Endothelial cell of umbilical vein (primary cell): ENCODE measurements around the gene SEMA3E. TPM values are rescaled to one million over a fixed set of nuclear protein-coding genes. Genes with fewer than 3 reads are reported as not detected.
"Not testable (repeated sequence)": the region's sequence is repeated elsewhere in the genome, so short reads cannot be mapped to it uniquely, and the experiment has no call there.

ENCODE experiments used
- BruUV-seq: library from RNA; stranded (reverse); fragments of 400-500 nt; replicated peaks from 2 replicates; lab custom pipeline; 2021; lab: Mats Ljungman, UMichigan
- CTCF ChIA-PET: fragments of 300-600, 350-600 bp; sonication (Branson Sonifier 250); formaldehyde crosslinking; loops from one replicate; lab custom pipeline; 2021; ENCODE audit warnings: antibody characterized with exemption, inconsistent platforms; lab: Charles Lee
- POLR2A ChIA-PET: fragments of 300-600, 350-600 bp; sonication (Branson Sonifier 250); formaldehyde crosslinking; loops from one replicate; lab custom pipeline; 2021; ENCODE audit warnings: antibody characterized with exemption, inconsistent platforms; lab: Charles Lee
- DNase-seq: peaks from one replicate; pipeline ENCODE4 v3.0.0-alpha.2; 2011; ENCODE audit warnings: low read depth, low spot score
- FAIRE-seq: peaks from 2 replicates; lab custom pipeline; 2011; peaks lifted over from hg19 to GRCh38; lab: Jason Lieb, UNC
- H2AFZ ChIP-seq: 2 replicates; pipeline ENCODE4 v1.6.0; 2012; ENCODE audit warnings: low read depth, low read length, control low read depth, inconsistent platforms
- H3K27ac ChIP-seq: 2 replicates; pipeline ENCODE4 v1.5.1; 2011; ENCODE audit warnings: low read depth, mild to moderate bottlenecking, control low read depth, low read length, moderate library complexity; ENCODE audit not compliant: insufficient read depth
- H3K27me3 ChIP-seq, 2 experiments: 2 replicates each; pipeline versions ENCODE4 v1.6.0 to v1.6.1; 2011; ENCODE audit warnings: low read length in 2 of 2, mixed read lengths in 1 of 2; ENCODE audit not compliant: control insufficient read depth in 2 of 2, insufficient read depth in 2 of 2
- H3K36me3 ChIP-seq, 2 experiments: 2 replicates in 1 of 2; 3 replicates in 1 of 2; pipeline ENCODE4 v1.5.1; 2011; ENCODE audit warnings: low read length in 2 of 2, mild to moderate bottlenecking in 1 of 2, moderate library complexity in 1 of 2; ENCODE audit not compliant: control insufficient read depth in 2 of 2, insufficient read depth in 2 of 2; ENCODE audit errors: extremely low read depth in 1 of 2
- H3K4me1 ChIP-seq: 3 replicates; pipeline ENCODE4 v1.5.1; 2011; ENCODE audit warnings: mild to moderate bottlenecking, low read length; ENCODE audit not compliant: control insufficient read depth, insufficient read depth; ENCODE audit errors: extremely low read depth
- H3K4me2 ChIP-seq: 2 replicates; pipeline ENCODE4 v1.6.1; 2011; ENCODE audit warnings: low read length, control low read depth, mixed read lengths; ENCODE audit not compliant: insufficient read depth
- H3K4me3 ChIP-seq, 3 experiments: fragments of 200-600 bp in 1 of 3; sonication (generic), shearing (Covaris generic) in 1 of 3; replicated peaks in 1 of 3; 2 replicates each; pipeline ENCODE4 v1.5.1; 2011 to 2016; ENCODE audit warnings: control low read depth in 3 of 3, low read length in 3 of 3, mild to moderate bottlenecking in 2 of 3, inconsistent platforms in 1 of 3, low read depth in 1 of 3, moderate library complexity in 1 of 3; ENCODE audit not compliant: insufficient read depth in 1 of 3
- H3K79me2 ChIP-seq: 2 replicates; pipeline ENCODE4 v1.6.0; 2012; ENCODE audit warnings: low read length, inconsistent platforms; ENCODE audit not compliant: control insufficient read depth, insufficient read depth
- H3K9ac ChIP-seq: replicated peaks from 2 replicates; pipeline ENCODE3; 2011; ENCODE audit warnings: low read length, control low read depth; ENCODE audit not compliant: insufficient read depth; ENCODE audit errors: extremely low read depth
- H3K9me1 ChIP-seq: replicated peaks from 3 replicates; pipeline ENCODE4 v1.6.0; 2011; ENCODE audit warnings: mild to moderate bottlenecking, low read length; ENCODE audit not compliant: control insufficient read depth, insufficient read depth; ENCODE audit errors: extremely low read depth
- H3K9me3 ChIP-seq: replicated peaks from 2 replicates; pipeline ENCODE4 v1.5.1; 2012; ENCODE audit warnings: low read length, inconsistent platforms; ENCODE audit not compliant: control insufficient read depth, insufficient read depth
- H4K20me1 ChIP-seq: replicated peaks from 2 replicates; pipeline ENCODE3; 2011; ENCODE audit warnings: mild to moderate bottlenecking, low read length; ENCODE audit not compliant: control insufficient read depth, insufficient read depth; ENCODE audit errors: extremely low read depth
- MYC ChIP-seq: IDR thresholded peaks from one replicate; pipeline ENCODE4 v1.6.1; 2011; ENCODE audit warnings: mild to moderate bottlenecking, low read depth, low read length
- POLR2A ChIP-seq: IDR thresholded peaks from 2 replicates; pipeline ENCODE4 v1.6.1; 2012; ENCODE audit warnings: low read depth, mild to moderate bottlenecking, control low read depth, low read length
- dilution Hi-C: fragments of 300-500 bp; cut with MboI; formaldehyde crosslinking; loops from one replicate; pipeline ENCODE4 v1.15.0; 2019; ENCODE audit warnings: low sequenced_read_pairs; ENCODE audit not compliant: extremely low pct_ligation_motif_present
- intact Hi-C: fragments of 100-400 bp; cut with micrococcal nuclease; formaldehyde crosslinking; loops from one replicate; pipeline ENCODE4 v1.10.0; 2022
- polyA plus RNA-seq, 4 experiments: library from polyadenylated mRNA; depleted of rRNA in 3 of 4; stranded (reverse) in 3 of 4; unstranded in 1 of 4; fragments of >200 nt; gene quantifications; 2 replicates each; pipeline versions ENCODE4 v1.2.1 to v1.2.3, GENCODE V29; 2011 to 2012; ENCODE audit warnings: missing spikeins in 1 of 4
- total RNA-seq: library from RNA; stranded (reverse); gene quantifications from 2 replicates; pipeline ENCODE4 v1.2.3, GENCODE V29; 2021
- TF ChIP-seq, protein P1 (sequence below), 2 donors: IDR thresholded peaks; 1 replicate in 1 of 2; 2 replicates in 1 of 2; pipeline ENCODE4 v1.5.1; 2011; ENCODE audit warnings: low read length in 2 of 2, mild to moderate bottlenecking in 2 of 2, moderate library complexity in 2 of 2, control low read depth in 1 of 2, inconsistent platforms in 1 of 2, low read depth in 1 of 2; ENCODE audit not compliant: insufficient read depth in 1 of 2; ENCODE audit errors: extremely low read depth in 1 of 2

SEMA3E gene
- total and polyA plus RNA-seq, 2 donors (not counting 3 experiments of a cell fraction or from before 2014, with no cell fraction given), result not detected

DNA sequence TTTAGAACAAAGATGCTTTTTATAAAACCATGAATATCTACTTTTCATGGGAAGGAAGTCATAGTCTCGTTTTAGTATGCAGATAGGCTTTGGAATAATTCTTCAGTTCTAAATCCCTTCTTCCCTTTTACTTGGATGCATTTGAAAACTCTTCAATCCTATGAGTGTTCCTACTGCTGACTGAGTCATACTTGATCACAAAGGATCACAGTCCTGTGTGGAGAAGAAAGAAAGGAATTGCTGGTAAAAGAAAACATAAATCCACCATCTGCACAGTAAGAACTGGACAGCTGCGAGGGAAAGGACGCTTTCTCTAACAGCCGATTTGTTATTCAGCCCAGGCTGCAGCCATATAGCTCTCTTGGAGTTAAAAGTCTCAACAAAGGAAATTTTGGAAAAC is 209.9 kb downstream of the SEMA3E start:
- dilution Hi-C loops, result no loop called here
- Histone ChIP-seq H2AFZ (no peak overlapping the region), H3K27me3 (peaks cover 2 to 5% of the 10 kb centered on the region in 2 experiments), H3K9ac (no peak overlapping the region), H3K4me1 (no peaks in the 10 kb centered on the region), H3K9me3 (no peaks in the 10 kb centered on the region), H3K27ac (no peak overlapping the region), H3K36me3 (no peaks in the 10 kb centered on the region), H4K20me1 (no peaks in the 10 kb centered on the region), H3K9me1 (no peaks in the 10 kb centered on the region), H3K4me2 (no peak overlapping the region), H3K4me3 (no peak overlapping the region), H3K79me2 (no peaks in the 10 kb centered on the region)
- BruUV-seq, result no TSS peak
- TF ChIP-seq POLR2A (no peak), MYC (no peak)
- TF ChIP-seq, protein P1, sequence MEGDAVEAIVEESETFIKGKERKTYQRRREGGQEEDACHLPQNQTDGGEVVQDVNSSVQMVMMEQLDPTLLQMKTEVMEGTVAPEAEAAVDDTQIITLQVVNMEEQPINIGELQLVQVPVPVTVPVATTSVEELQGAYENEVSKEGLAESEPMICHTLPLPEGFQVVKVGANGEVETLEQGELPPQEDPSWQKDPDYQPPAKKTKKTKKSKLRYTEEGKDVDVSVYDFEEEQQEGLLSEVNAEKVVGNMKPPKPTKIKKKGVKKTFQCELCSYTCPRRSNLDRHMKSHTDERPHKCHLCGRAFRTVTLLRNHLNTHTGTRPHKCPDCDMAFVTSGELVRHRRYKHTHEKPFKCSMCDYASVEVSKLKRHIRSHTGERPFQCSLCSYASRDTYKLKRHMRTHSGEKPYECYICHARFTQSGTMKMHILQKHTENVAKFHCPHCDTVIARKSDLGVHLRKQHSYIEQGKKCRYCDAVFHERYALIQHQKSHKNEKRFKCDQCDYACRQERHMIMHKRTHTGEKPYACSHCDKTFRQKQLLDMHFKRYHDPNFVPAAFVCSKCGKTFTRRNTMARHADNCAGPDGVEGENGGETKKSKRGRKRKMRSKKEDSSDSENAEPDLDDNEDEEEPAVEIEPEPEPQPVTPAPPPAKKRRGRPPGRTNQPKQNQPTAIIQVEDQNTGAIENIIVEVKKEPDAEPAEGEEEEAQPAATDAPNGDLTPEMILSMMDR (IDR thresholded peaks at IDR 0.05; ENCODE audit: extremely low read depth in 1 of 2, insufficient read depth in 1 of 2, low read depth in 1 of 2, low read length in 2 of 2), result no peak
- POLR2A ChIA-PET, result no interaction called here
- CTCF ChIA-PET, result no interaction called here
- DNase-seq (no peak), FAIRE-seq (no peak)
- intact Hi-C loops, result no loop called here

- CTCF ChIA-PET, result interaction anchor here (1.9 kb wide), 1 partner anchor 222 kb away, joined by 4 read pairs; no protein-coding TSS in a partner anchor
- POLR2A ChIA-PET, result not testable (repeated sequence)
Observed at GRCh38 chr7:83430289-83430688, 218.7 kb downstream of the SEMA3E start.

More at GRCh38 chr7:83430289-83430688, 218.7 kb downstream of the SEMA3E start:
- H3K9me1 ChIP-seq, H3K36me3 ChIP-seq, H3K27ac ChIP-seq, H3K79me2 ChIP-seq, BruUV-seq, FAIRE-seq, H3K4me3 ChIP-seq, H3K9me3 ChIP-seq, H3K9ac ChIP-seq, H3K4me2 ChIP-seq, H4K20me1 ChIP-seq, intact Hi-C loops, H3K27me3 ChIP-seq, H2AFZ ChIP-seq, H3K4me1 ChIP-seq, dilution Hi-C loops, DNase-seq: not testable (repeated sequence)
